Esophagus muscularis mucosa (tissue), 4 donors: Measurements from ENCODE around the gene VCL. TPM values are rescaled to one million over a fixed set of nuclear protein-coding genes. Genes with fewer than 3 reads are reported as not detected.

Experiments
- DNase-seq: peaks from one replicate; pipeline ENCODE4 v3.0.0-alpha.2; 2017; ENCODE audit errors: extremely low spot score
- H3K27ac ChIP-seq, 4 donors: fragments of 200-600 bp; sonication (generic); replicated peaks in 1 of 4; 1 replicate in 3 of 4; 2 replicates in 1 of 4; pipeline ENCODE4 v1.5.1; 2016 to 2019; ENCODE audit warnings: mild to moderate bottlenecking in 1 of 4
- H3K27me3 ChIP-seq, 4 donors: fragments of 200-600 bp; sonication (generic); one replicate each; pipeline versions ENCODE4 v1.5.1 to v1.6.0; 2016 to 2019
- H3K36me3 ChIP-seq, 4 donors: fragments of 200-600 bp; sonication (generic); one replicate each; pipeline ENCODE4 v1.5.1; 2016 to 2019
- H3K4me1 ChIP-seq, 4 donors: fragments of 200-600 bp; sonication (generic); one replicate each; pipeline ENCODE4 v1.5.1; 2016 to 2019
- H3K4me3 ChIP-seq, 4 donors: fragments of 200-600 bp; sonication (generic); 1 replicate in 2 of 4; 2 replicates in 2 of 4; pipeline ENCODE4 v1.5.1; 2016 to 2019; ENCODE audit warnings: mild to moderate bottlenecking in 4 of 4, moderate library complexity in 1 of 4
- H3K9me3 ChIP-seq, 4 donors: fragments of 200-600 bp; sonication (generic); 1 replicate in 3 of 4; 2 replicates in 1 of 4; pipeline ENCODE4 v1.5.1; 2016 to 2019
- CTCF ChIP-seq, 3 experiments: fragments of 200-600 bp in 2 of 3; fragments of 450-650 bp in 1 of 3; sonication (generic) in 2 of 3; IDR thresholded peaks; one replicate each; pipeline ENCODE4 v1.5.1; 2017 to 2019; ENCODE audit warnings: antibody characterized with exemption in 3 of 3, mild to moderate bottlenecking in 2 of 3, moderate library complexity in 1 of 3
- EP300 ChIP-seq: sonication (generic); formaldehyde crosslinking; IDR thresholded peaks from one replicate; pipeline ENCODE4 v1.6.1; 2017; ENCODE audit warnings: antibody characterized with exemption
- POLR2A ChIP-seq: fragments of 450-650 bp; IDR thresholded peaks from one replicate; pipeline ENCODE4 v1.6.1; 2017; ENCODE audit warnings: antibody characterized with exemption, moderate library complexity, mild to moderate bottlenecking, low read depth
- POLR2AphosphoS5 ChIP-seq, 2 donors: sonication (generic); formaldehyde crosslinking; IDR thresholded peaks; one replicate each; pipeline ENCODE4 v1.6.1; 2017; ENCODE audit warnings: antibody characterized with exemption in 2 of 2
- WGBS: methylation state at CpG from one replicate; pipeline ENCODE4 v1.1.5; 2018; 5-methylcytosine and 5-hydroxymethylcytosine counted together
- intact Hi-C: fragments of 100-400 bp; cut with DNase I; formaldehyde crosslinking; loops from one replicate; pipeline ENCODE4 v1.15.1; 2023
- total RNA-seq, 4 donors: library from RNA; depleted of rRNA; stranded (reverse); fragments of >200 nt; gene quantifications; one replicate each; pipeline versions ENCODE4 v1.1.0 to v1.2.1, GENCODE V29; 2016

The VCL gene
- total RNA-seq, 4 donors from 2014 or later, result 412 to 555 (median 448) TPM

GRCh38 chr10:74032900-74033655 lies 35.2 kb downstream of the VCL start:
- TF ChIP-seq POLR2AphosphoS5 (IDR thresholded peaks at IDR 0.05), result no peak
- TF ChIP-seq CTCF (IDR thresholded peaks at IDR 0.05), result no peak
- no peak for TF ChIP-seq POLR2A
- TF ChIP-seq EP300, result no peak
- H3K4me3 ChIP-seq, result no peak overlapping the region
- peaks cover 0 to 6% (median 2%) of the 10 kb centered on the region in 4 donors for H3K36me3 ChIP-seq
- intact Hi-C loops, result no loop called here
- H3K27me3 ChIP-seq, result no peaks in the 10 kb centered on the region
- H3K9me3 ChIP-seq, result no peaks in the 10 kb centered on the region
- 71% methylated on average over 3 of the region's 3 CpGs for WGBS
- DNase-seq, result no peak
- peaks cover 68 to 95% (median 83%) of the 10 kb centered on the region in 4 donors for H3K4me1 ChIP-seq
- peak overlapping the region; percentile 17 to 53 (median 29) for H3K27ac ChIP-seq

GRCh38 chr10:74033702-74034101 lies 35.8 kb downstream of the VCL start:
- Histone ChIP-seq H3K27ac (peak overlapping the region; percentile 17 to 53 (median 29)), H3K4me1 (peaks cover 69 to 97% (median 87%) of the 10 kb centered on the region in 4 donors), H3K27me3 (no peaks in the 10 kb centered on the region), H3K36me3 (peaks cover 0 to 6% (median 2%) of the 10 kb centered on the region in 4 donors), H3K9me3 (no peaks in the 10 kb centered on the region), H3K4me3 (no peak overlapping the region)
- no peak for TF ChIP-seq POLR2AphosphoS5 (IDR thresholded peaks at IDR 0.05)
- no peak for DNase-seq
- 81% methylated on average over 1 of the region's 1 CpG for WGBS
- intact Hi-C loops, result no loop called here

- DNase-seq, result no peak
- Histone ChIP-seq H3K27me3 (no peaks in the 10 kb centered on the region), H3K4me3 (no peak overlapping the region), H3K9me3 (no peaks in the 10 kb centered on the region), H3K27ac (peak overlapping the region; percentile 32 to 53 (median 44)), H3K36me3 (peaks cover 0 to 6% (median 2%) of the 10 kb centered on the region in 4 donors), H3K4me1 (peaks cover 70 to 97% (median 87%) of the 10 kb centered on the region in 4 donors)
- 69% methylated on average over 2 of the region's 2 CpGs for WGBS
- TF ChIP-seq POLR2A, result no peak
- TF ChIP-seq CTCF (IDR thresholded peaks at IDR 0.05), result no peak
- TF ChIP-seq EP300, result no peak
- TF ChIP-seq POLR2AphosphoS5 (IDR thresholded peaks at IDR 0.05), result no peak
- intact Hi-C loops, result no loop called here
Measured at GRCh38 chr10:74034301-74034700, 36.4 kb downstream of the VCL start.

- H3K4me3 ChIP-seq, result no peak overlapping the region
- TF ChIP-seq POLR2AphosphoS5 (IDR thresholded peaks at IDR 0.05) (no peak), CTCF (IDR thresholded peaks at IDR 0.05) (peak in 2 of 3 experiments; percentile 9 to 10), POLR2A (no peak), EP300 (no peak)
- DNase-seq, result no peak
- peaks cover 70 to 97% (median 87%) of the 10 kb centered on the region in 4 donors for H3K4me1 ChIP-seq
- no peaks in the 10 kb centered on the region for H3K27me3 ChIP-seq
- no peaks in the 10 kb centered on the region for H3K9me3 ChIP-seq
- 0% methylated on average over 1 of the region's 1 CpG for WGBS
- peaks cover 0 to 6% (median 2%) of the 10 kb centered on the region in 4 donors for H3K36me3 ChIP-seq
- intact Hi-C loops, result no loop called here
- peak overlapping the region; percentile 41 to 53 (median 50) for H3K27ac ChIP-seq
Measured at GRCh38 chr10:74035303-74035702, 37.4 kb downstream of the VCL start.

GRCh38 chr10:74036474-74036873 lies 38.6 kb downstream of the VCL start:
- H3K4me1 ChIP-seq, result peaks cover 72 to 93% (median 85%) of the 10 kb centered on the region in 4 donors
- intact Hi-C loops, result no loop called here

More at GRCh38 chr10:74036474-74036873, 38.6 kb downstream of the VCL start:
- 88% methylated on average over 4 of the region's 4 CpGs for WGBS
- Histone ChIP-seq H3K36me3 (peaks cover 0 to 6% (median 2%) of the 10 kb centered on the region in 4 donors), H3K27me3 (no peaks in the 10 kb centered on the region), H3K9me3 (no peaks in the 10 kb centered on the region), H3K4me3 (no peak overlapping the region), H3K27ac (peak overlapping the region; percentile 28 to 55 (median 50))
- DNase-seq, result no peak
- no peak for TF ChIP-seq CTCF (IDR thresholded peaks at IDR 0.05)
- TF ChIP-seq POLR2AphosphoS5 (IDR thresholded peaks at IDR 0.05), result no peak
- no peak for TF ChIP-seq POLR2A
- no peak for TF ChIP-seq EP300
